T-helper 1 cell treated with Interleukin-12 subunit alpha and Interleukin-12 subunit beta and Interleukin-4 antibody, amounts not matched to agents 30 μg/mL and 1 μg/mL, for 36 hours (primary cell): ENCODE data around the gene SNX11.
A peak's percentile ranks its signal among the peaks of the same experiment; 100 is the strongest.

ENCODE experiments used
- H3K27ac Mint-ChIP-seq: one replicate; pipeline ENCODE4 v1.8.0; 2021; ENCODE audit warnings: mild to moderate bottlenecking, mixed read lengths
- H3K27me3 Mint-ChIP-seq: one replicate; pipeline ENCODE4 v1.8.0; 2021; ENCODE audit warnings: low read depth, mixed read lengths
- H3K36me3 Mint-ChIP-seq: one replicate; pipeline ENCODE4 v1.8.0; 2021; ENCODE audit warnings: low read depth, mixed read lengths
- H3K4me1 Mint-ChIP-seq: one replicate; pipeline ENCODE4 v1.8.0; 2021; ENCODE audit warnings: low read depth, mixed read lengths
- H3K4me3 Mint-ChIP-seq: one replicate; pipeline ENCODE4 v1.8.0; 2021; ENCODE audit warnings: mild to moderate bottlenecking, moderate library complexity, mixed read lengths
- H3K9me3 Mint-ChIP-seq: one replicate; pipeline ENCODE4 v1.8.0; 2021; ENCODE audit warnings: mixed read lengths

Gene SNX11

DNA sequence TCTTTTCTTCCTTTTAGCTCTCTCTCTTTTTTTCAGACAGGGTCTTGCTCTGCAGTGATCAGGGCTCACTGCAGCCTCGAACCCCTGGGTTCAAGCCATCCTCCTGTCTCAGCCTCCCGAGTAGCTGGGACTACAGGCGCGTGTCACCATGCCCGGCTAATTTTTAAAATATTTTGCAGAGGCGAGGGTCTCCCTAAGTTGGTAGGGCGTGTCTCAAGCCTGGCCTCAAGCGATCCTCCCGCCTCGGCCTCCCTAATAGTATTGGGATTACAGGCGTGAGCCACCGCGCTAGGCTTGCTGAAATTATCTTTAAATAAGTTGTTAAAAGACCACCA, 797 bp upstream of the SNX11 start:
- Mint-ChIP-seq H3K27ac (peak overlapping the region; percentile 96), H3K27me3 (no peaks in the 10 kb centered on the region), H3K9me3 (peaks cover 8% of the 10 kb centered on the region), H3K4me1 (peaks cover 52% of the 10 kb centered on the region), H3K36me3 (peaks cover 6% of the 10 kb centered on the region), H3K4me3 (peak overlapping the region; percentile 99)

DNA sequence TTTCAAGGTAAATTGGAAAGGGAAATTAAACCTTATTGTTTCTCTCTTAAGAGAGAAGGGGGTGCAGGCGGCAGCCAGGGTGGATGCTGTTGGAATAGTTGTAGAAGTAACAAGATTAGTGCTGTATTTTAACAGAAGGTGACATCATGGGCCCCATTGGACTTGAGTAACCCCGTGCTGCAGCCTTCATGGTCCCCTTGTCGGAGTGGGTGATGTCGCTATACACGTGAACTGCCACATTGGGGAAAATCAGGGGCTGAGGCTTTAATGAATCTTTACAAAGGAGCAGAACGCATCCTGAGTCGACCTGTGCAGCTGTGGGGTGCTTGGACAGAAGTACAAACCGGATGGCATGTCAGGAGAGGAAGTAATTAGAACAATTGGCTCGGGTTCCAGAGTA, 3.2 kb downstream of the SNX11 start:
- peaks cover 45% of the 10 kb centered on the region for H3K4me1 Mint-ChIP-seq
- H3K27ac Mint-ChIP-seq = peak overlapping the region; percentile 59
- peak overlapping the region; percentile 21 for H3K4me3 Mint-ChIP-seq
- no peaks in the 10 kb centered on the region for H3K9me3 Mint-ChIP-seq
- H3K36me3 Mint-ChIP-seq = peaks cover 15% of the 10 kb centered on the region
- H3K27me3 Mint-ChIP-seq = no peaks in the 10 kb centered on the region

DNA sequence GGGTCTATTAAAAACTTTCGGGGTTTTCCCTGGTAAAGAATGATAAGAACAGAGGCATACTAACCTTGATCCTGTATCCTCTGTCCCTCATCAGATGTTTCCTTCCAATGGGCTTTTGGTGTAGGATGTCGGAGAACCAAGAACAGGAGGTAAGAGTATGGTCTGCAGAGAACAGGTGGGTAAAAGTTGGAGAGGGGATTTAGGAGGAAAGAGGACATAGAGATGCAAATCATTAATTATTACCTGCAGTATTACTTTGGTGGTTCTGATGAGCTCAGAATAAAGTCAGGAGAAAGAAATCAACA, 4.3 kb downstream of the SNX11 start:
- no peaks in the 10 kb centered on the region for H3K9me3 Mint-ChIP-seq
- peaks cover 15% of the 10 kb centered on the region for H3K36me3 Mint-ChIP-seq
- H3K27me3 Mint-ChIP-seq = no peaks in the 10 kb centered on the region
- H3K27ac Mint-ChIP-seq = peak overlapping the region; percentile 77
- peak overlapping the region; percentile 8 for H3K4me3 Mint-ChIP-seq
- peaks cover 41% of the 10 kb centered on the region for H3K4me1 Mint-ChIP-seq

DNA sequence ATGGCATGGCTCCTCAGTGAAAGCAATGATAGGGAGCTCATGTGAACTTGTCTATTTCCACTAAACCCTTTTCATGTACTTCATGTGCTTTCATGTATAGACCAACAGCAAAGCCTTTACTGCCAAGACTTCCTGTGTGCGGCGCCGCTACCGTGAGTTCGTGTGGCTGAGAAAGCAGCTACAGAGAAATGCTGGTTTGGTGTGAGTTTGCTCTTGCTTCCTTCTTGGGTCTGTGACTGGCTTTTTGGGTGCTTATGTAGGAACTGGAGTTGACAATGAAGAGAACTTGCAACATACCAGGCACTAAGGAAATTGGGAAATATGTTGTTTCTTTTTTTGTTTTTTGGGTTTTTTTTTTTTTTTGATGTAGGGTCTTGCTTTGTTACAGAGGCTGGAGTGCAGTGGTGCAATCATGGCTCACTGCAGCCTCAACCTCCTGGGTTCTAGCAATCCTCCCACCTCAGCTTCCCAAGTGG, 5.7 kb downstream of the SNX11 start:
- H3K4me1 Mint-ChIP-seq = peaks cover 33% of the 10 kb centered on the region
- H3K4me3 Mint-ChIP-seq = peak overlapping the region; percentile 22
- no peaks in the 10 kb centered on the region for H3K27me3 Mint-ChIP-seq
- H3K9me3 Mint-ChIP-seq = no peaks in the 10 kb centered on the region
- H3K36me3 Mint-ChIP-seq = peaks cover 15% of the 10 kb centered on the region
- H3K27ac Mint-ChIP-seq = peak overlapping the region; percentile 81

DNA sequence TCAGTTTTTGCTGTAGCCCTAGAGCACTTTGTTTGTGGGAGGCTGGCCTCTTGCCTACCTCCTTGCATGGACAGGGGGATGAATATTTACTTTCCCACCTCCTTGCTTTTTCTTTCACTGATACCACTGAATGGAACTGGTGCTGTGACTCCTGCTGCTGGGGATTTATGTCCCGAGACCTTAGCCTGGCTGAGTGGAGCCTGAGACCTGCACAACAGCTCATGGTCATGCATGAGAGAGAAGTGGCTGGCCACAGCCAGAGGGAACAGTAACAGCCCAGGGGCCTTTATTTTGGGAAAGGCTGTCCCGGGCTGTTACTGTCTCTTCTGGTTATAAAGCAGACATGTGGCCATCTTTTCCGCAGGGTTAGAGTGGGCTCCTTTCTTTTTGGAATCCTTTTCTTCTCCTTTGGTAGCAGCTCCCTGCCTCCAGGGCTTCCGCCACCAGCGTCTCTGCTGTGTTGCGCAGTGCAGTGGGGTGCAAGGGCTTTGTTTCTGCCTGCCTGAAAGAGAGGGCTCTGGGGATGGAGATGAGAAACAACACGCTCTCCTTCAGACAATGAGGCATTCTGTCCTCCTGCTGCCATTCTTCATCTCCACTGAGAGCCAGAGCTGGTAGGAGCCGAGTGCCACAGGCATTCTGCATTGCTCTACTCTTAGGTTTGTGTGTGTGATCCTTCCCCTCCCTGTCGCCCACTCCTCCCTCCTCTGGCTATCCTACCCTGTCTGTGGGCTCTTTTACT, 14.5 kb downstream of the SNX11 start:
- Mint-ChIP-seq H3K36me3 (peaks cover 20% of the 10 kb centered on the region), H3K4me3 (no peak overlapping the region), H3K9me3 (no peaks in the 10 kb centered on the region), H3K27ac (no peak overlapping the region), H3K27me3 (no peaks in the 10 kb centered on the region), H3K4me1 (peaks cover 2% of the 10 kb centered on the region)

DNA sequence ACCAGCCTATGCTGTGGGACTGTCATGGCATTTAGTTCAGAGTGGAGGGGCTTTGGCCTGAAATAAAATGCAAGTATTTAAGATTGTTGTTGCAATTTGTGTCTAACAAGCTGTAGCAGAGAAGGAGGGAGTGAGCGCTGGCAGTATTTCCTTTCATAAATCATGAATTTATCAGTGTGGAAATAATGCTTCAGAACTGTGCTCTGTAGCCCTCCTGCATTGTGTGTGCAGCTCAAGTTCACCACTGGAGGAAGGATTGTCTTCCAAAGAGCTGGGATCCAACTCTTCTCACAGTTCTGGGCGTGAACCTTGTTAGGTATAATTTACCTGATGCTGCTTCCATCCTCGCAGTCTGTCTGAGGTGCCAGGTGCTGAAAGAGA, 15.1 kb downstream of the SNX11 start:
- Mint-ChIP-seq H3K9me3 (no peaks in the 10 kb centered on the region), H3K4me1 (peaks cover 2% of the 10 kb centered on the region), H3K27me3 (no peaks in the 10 kb centered on the region), H3K36me3 (peaks cover 20% of the 10 kb centered on the region), H3K4me3 (no peak overlapping the region), H3K27ac (no peak overlapping the region)

DNA sequence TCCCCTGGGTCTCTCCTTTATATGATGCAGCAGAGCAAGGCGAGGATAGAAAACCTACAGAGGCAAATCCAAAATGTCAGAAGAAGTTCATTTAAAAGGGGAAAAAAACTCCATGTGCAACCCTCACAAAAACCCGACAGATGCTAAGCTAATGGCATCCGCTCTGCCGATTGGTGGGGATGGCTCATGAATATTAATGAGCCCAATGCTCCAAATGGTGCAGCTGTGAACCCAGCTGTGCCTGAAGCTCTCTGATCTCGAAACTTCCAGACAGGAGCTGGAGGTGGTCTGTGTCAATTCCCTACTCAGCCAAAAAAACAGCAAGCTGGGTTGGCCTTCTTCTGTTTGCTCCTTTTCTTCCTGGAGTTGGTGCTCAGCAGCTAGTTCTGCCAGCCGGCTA, 15.5 kb downstream of the SNX11 start:
- peaks cover 22% of the 10 kb centered on the region for H3K36me3 Mint-ChIP-seq
- H3K4me1 Mint-ChIP-seq = peaks cover 2% of the 10 kb centered on the region
- H3K4me3 Mint-ChIP-seq = no peak overlapping the region
- H3K27me3 Mint-ChIP-seq = no peaks in the 10 kb centered on the region
- no peaks in the 10 kb centered on the region for H3K9me3 Mint-ChIP-seq
- H3K27ac Mint-ChIP-seq = no peak overlapping the region

DNA sequence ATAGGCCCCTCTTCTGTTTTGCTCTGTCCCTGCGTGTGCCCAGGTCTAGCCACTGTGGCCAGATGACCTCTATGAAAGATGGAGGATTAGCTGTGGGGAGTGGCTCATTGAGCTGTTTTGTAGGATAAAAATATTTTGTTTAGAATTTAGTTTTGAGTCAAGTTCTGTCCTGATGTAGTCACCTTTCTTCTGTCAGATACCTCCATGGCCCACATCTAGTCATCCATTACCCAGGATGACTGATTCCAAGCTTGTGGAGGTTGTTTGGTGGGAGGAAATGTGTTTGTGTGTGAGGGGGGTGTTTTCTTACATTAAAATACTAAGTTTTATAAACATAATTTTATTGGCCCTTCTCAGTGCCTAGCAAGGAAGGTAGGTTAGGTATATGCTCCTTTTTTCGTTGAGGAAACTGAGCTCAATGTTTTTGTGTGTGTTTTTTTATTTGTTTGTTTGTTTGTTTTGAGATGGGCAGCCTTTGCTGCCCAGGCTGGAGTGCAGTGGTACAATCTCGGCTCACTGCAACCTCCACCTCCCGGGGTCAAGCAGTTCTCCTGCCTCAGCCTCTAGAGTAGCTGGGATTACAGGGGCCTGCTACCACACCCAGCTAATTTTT, 16.3 kb downstream of the SNX11 start:
- Mint-ChIP-seq H3K4me1 (peaks cover 2% of the 10 kb centered on the region), H3K36me3 (peaks cover 19% of the 10 kb centered on the region), H3K4me3 (no peak overlapping the region), H3K9me3 (no peaks in the 10 kb centered on the region), H3K27ac (no peak overlapping the region), H3K27me3 (no peaks in the 10 kb centered on the region)

DNA sequence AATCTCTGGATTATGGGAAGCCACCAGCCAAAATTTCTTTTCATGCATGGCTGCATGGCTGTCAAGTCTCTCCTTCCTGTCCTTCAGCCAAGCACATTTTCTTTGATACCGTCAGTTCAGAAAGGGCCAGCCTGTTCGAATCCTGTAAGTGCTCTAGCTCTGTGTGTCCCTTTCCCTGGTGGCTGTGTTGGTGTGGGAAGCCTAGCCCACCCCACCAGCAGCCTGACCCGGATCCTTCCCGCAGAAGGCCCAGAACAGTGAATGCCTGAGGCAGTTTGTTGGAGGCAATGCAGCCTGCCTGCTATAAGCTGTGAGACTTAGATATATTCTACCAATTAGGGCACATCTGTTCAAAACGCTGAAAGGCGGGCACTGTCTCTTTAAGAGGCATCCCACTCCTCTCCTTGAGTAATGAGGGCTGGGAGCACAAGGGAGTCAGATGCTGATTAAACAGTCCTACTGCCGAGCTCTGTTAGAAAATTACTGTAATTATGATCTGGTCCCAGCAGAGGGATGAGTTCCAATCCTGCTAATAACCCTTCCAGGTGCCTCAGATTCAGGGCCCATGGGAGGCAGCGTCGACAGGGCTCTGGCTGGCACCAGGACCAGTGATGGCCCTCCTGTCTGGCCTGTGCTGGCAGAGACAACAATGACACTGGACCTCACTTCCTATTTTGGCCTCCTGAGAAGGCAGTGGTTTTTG, 18.4 kb downstream of the SNX11 start:
- Mint-ChIP-seq H3K27me3 (no peaks in the 10 kb centered on the region), H3K4me3 (no peak overlapping the region), H3K4me1 (peaks cover 2% of the 10 kb centered on the region), H3K9me3 (no peaks in the 10 kb centered on the region), H3K27ac (no peak overlapping the region), H3K36me3 (peaks cover 16% of the 10 kb centered on the region)

DNA sequence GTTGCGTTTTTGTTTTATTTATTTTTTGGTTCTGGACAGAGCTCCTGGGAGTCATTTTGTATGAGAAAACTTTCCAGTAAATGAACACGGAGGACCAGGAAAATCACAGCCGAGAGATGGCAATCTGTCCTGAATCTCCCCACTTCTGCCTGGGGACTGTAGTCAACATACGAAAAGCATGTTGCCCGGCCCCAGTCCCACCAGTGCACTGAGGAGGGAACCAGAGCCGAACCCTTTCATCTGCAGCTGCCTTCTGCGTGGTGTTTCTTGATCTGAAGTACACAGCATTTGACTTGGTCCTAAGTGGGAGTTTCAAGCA, 18.9 kb downstream of the SNX11 start:
- Mint-ChIP-seq H3K4me1 (peaks cover 2% of the 10 kb centered on the region), H3K4me3 (no peak overlapping the region), H3K27me3 (no peaks in the 10 kb centered on the region), H3K27ac (no peak overlapping the region), H3K36me3 (peaks cover 15% of the 10 kb centered on the region), H3K9me3 (no peaks in the 10 kb centered on the region)

DNA sequence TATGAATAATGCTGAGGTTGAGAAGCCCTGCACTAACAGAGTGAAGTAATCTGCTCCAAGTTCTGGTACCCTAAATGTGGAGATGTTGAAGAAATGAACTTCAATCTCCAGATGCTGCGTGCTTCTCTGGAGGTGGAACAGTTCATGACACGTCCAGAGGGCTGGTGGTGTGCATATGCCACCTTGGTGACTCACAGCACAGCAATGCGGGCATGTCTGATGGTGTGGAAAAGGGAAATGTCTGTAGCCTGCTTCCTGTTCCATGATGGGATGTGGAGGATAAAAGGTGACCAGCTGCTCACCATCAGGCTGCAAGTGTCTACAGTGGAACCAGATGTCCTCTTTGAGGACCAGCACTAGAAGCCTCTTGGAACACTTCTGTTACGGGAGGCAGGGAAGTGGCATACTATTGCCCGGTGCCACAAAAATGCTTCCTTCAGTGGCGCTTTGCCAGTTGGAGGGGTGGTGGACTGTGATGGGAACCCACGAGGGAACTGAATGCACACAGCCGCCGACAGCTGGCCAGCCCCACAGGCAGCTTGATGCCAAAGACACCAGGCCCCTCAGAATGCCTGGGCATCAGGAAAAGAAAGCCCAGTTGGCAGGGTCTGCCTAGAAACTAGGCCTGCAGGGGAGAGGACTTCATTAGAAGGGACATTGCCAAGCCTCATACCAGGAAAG, 19.9 kb downstream of the SNX11 start:
- peaks cover 15% of the 10 kb centered on the region for H3K36me3 Mint-ChIP-seq
- H3K27me3 Mint-ChIP-seq = no peaks in the 10 kb centered on the region
- no peak overlapping the region for H3K4me3 Mint-ChIP-seq
- peaks cover 2% of the 10 kb centered on the region for H3K4me1 Mint-ChIP-seq
- no peak overlapping the region for H3K27ac Mint-ChIP-seq
- no peaks in the 10 kb centered on the region for H3K9me3 Mint-ChIP-seq

DNA sequence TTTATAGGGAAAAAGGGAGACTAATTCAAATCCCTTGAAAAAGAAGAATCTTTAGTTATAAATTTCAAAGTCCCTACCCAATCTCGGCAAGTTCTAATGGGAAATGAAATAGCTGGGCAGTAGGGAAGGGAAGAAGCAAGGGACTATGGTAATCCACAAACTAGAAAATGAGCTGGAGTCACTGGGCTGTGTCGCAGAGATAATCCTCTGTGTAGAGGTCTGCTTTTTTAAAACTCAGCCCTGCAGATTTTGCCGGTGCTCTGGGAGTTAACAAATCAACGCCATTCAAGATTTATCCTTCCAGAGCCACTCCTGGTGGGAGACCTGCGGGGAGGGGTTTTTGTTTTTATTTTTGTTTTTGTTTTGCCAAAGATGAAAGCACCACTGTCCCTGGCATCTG, 20.8 kb downstream of the SNX11 start:
- no peaks in the 10 kb centered on the region for H3K27me3 Mint-ChIP-seq
- no peak overlapping the region for H3K4me3 Mint-ChIP-seq
- no peaks in the 10 kb centered on the region for H3K9me3 Mint-ChIP-seq
- peaks cover 11% of the 10 kb centered on the region for H3K36me3 Mint-ChIP-seq
- H3K4me1 Mint-ChIP-seq = peaks cover 2% of the 10 kb centered on the region
- H3K27ac Mint-ChIP-seq = no peak overlapping the region

DNA sequence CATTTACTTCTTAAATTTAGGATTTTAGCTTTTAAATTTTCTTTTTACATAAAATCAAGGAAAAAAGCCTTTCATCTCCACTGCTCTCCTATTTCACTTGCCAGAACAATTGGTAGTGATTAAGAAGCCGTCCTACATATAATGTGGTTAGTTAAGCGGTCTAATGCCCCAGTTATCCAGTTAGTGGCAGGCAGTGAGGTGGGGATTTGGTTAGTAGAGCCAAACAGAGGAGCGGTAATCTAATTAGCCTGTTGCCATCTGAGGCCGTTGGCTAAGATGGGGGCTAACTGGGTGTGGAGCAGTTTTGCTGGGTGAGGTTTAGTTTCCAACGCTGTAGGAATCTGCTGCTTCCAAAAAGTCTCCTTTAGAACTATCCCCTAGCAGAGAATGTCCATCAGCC, 22.4 kb downstream of the SNX11 start:
- H3K27ac Mint-ChIP-seq = no peak overlapping the region
- H3K9me3 Mint-ChIP-seq = no peaks in the 10 kb centered on the region
- no peaks in the 10 kb centered on the region for H3K4me1 Mint-ChIP-seq
- no peaks in the 10 kb centered on the region for H3K27me3 Mint-ChIP-seq
- no peak overlapping the region for H3K4me3 Mint-ChIP-seq
- H3K36me3 Mint-ChIP-seq = peaks cover 7% of the 10 kb centered on the region

DNA sequence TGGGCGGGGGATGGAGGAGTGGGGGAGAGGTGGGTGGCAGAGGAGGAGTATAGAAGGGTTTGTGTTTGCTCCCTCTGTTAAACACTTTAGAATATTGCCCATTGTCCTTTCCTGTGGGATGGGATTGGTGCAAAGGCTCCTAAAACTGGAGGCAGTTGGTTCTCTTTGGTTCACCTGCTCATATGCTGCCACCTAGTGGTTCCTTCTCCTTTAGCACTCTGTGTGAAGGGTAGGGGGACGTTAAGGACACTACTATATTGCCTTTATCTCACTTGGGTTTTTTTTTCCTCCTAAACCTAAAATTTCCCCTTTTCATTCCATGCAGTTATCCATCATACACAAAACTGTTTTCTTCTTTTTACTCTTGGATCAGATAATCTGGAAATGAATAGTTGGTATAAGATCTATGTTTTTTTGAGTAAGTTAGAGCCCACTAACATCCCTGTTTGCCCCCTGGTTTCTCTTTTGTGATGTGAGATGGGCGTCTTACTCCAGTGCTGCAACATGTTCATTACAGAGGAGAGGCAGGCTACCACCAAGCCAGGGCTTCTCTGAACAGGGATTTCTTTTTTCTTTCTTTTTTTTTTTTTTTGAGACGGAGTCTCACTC, 23.8 kb downstream of the SNX11 start:
- no peaks in the 10 kb centered on the region for H3K4me1 Mint-ChIP-seq
- no peaks in the 10 kb centered on the region for H3K9me3 Mint-ChIP-seq
- H3K4me3 Mint-ChIP-seq = no peak overlapping the region
- H3K36me3 Mint-ChIP-seq = peaks cover 7% of the 10 kb centered on the region
- no peak overlapping the region for H3K27ac Mint-ChIP-seq
- H3K27me3 Mint-ChIP-seq = no peaks in the 10 kb centered on the region
